Left ventricle myocardium inferior (tissue), 1 donor: ENCODE results near the gene PLS1. TPM values are rescaled to one million over a fixed set of nuclear protein-coding genes. Genes with fewer than 3 reads are reported as not detected.

Experiments used
- DNase-seq: peaks from one replicate; pipeline ENCODE4 v3.0.0-alpha.2; 2020
- H3K27ac ChIP-seq: fragments of 200-600 bp; replicated peaks from 2 replicates; pipeline ENCODE4 v1.8.0; 2021
- H3K27me3 ChIP-seq: fragments of 200-600 bp; 2 replicates; pipeline ENCODE4 v1.8.0; 2021; ENCODE audit warnings: low read depth
- H3K36me3 ChIP-seq: fragments of 200-600 bp; 2 replicates; pipeline ENCODE4 v1.8.0; 2021
- H3K4me1 ChIP-seq: fragments of 200-600 bp; 2 replicates; pipeline ENCODE4 v1.8.0; 2021
- H3K4me3 ChIP-seq: fragments of 200-600 bp; 2 replicates; pipeline ENCODE4 v1.8.0; 2021; ENCODE audit warnings: mild to moderate bottlenecking, moderate library complexity
- H3K9me3 ChIP-seq: fragments of 200-600 bp; replicated peaks from 2 replicates; pipeline ENCODE4 v1.8.0; 2021
- intact Hi-C: fragments of 100-400 bp; cut with micrococcal nuclease; formaldehyde crosslinking; loops from one replicate; pipeline ENCODE4 v1.11.0; 2022
- total RNA-seq: library from RNA; stranded (reverse); fragmentation: NEBNext Ultra II Directional; extraction: Animal tissue kit (Norgen Biotek cat#: 25700); gene quantifications from one replicate; pipeline ENCODE4 v1.2.1, GENCODE V29; 2021
- TF ChIP-seq, protein P1 (sequence below): fragments of 200-600 bp; IDR thresholded peaks from 2 replicates; pipeline ENCODE4 v1.8.0; 2021; ENCODE audit warnings: antibody characterized with exemption, mild to moderate bottlenecking, borderline replicate concordance
- donor health status: DM: no; HTN: yes; CAD: no; lungs with severe emphysema.

PLS1 gene
- total RNA-seq, 1 donor from 2014 or later = 2.6 TPM

GRCh38 chr3:142625153-142625440, 28.9 kb downstream of the PLS1 start:
- Histone ChIP-seq H3K4me1 (no peaks in the 10 kb centered on the region), H3K27me3 (no peaks in the 10 kb centered on the region), H3K4me3 (no peak overlapping the region), H3K9me3 (no peaks in the 10 kb centered on the region), H3K36me3 (no peaks in the 10 kb centered on the region), H3K27ac (no peak overlapping the region)
- intact Hi-C loops = no loop called here
- no peak for DNase-seq
- TF ChIP-seq, protein P1, sequence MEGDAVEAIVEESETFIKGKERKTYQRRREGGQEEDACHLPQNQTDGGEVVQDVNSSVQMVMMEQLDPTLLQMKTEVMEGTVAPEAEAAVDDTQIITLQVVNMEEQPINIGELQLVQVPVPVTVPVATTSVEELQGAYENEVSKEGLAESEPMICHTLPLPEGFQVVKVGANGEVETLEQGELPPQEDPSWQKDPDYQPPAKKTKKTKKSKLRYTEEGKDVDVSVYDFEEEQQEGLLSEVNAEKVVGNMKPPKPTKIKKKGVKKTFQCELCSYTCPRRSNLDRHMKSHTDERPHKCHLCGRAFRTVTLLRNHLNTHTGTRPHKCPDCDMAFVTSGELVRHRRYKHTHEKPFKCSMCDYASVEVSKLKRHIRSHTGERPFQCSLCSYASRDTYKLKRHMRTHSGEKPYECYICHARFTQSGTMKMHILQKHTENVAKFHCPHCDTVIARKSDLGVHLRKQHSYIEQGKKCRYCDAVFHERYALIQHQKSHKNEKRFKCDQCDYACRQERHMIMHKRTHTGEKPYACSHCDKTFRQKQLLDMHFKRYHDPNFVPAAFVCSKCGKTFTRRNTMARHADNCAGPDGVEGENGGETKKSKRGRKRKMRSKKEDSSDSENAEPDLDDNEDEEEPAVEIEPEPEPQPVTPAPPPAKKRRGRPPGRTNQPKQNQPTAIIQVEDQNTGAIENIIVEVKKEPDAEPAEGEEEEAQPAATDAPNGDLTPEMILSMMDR = no peak

DNA sequence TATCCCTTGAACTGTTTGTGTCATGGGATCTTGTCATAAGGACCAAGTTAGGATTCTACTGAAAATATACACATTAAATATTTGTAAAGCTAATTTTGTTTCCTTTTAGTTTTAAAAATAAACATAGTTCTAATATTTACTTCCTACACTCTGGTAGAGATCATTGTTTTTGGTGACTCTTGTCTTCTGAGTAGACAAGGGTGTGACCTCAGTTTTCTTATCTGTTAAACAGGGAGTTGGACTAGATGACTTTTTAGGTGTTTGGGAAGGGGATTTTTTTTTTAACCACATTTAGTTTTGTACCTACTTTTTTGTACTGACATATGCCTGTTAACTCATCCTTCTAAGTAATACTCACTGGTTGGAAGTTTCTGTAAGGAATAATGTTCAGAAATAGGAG, 30.8 kb downstream of the PLS1 start:
- H3K36me3 ChIP-seq = no peaks in the 10 kb centered on the region
- TF ChIP-seq, protein P1 = no peak
- H3K4me1 ChIP-seq = no peaks in the 10 kb centered on the region
- H3K27me3 ChIP-seq = no peaks in the 10 kb centered on the region
- H3K9me3 ChIP-seq = no peaks in the 10 kb centered on the region
- no peak overlapping the region for H3K27ac ChIP-seq
- DNase-seq = no peak
- H3K4me3 ChIP-seq = no peak overlapping the region
- intact Hi-C loops = no loop called here

DNA sequence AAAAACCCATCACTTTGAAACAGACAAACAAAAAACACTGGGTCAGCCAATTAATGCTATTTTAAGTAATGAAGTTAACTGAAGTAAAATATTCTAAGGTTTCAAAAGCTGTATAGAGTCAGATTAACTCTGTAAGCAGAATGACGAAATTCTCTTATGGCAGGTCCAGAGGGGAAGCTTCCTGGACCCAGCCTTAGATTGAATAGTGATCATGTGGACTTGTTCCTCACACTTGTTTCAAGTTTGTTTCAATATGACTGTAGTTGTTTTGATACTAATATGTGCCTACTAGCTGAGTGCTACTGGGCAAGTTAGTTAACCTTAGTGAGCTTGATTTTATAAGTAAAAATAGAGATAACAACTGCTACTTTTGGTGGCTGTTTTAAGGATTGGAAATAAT, 32.6 kb downstream of the PLS1 start:
- Histone ChIP-seq H3K9me3 (no peaks in the 10 kb centered on the region), H3K27ac (no peak overlapping the region), H3K27me3 (no peaks in the 10 kb centered on the region), H3K36me3 (no peaks in the 10 kb centered on the region), H3K4me1 (no peaks in the 10 kb centered on the region), H3K4me3 (no peak overlapping the region)
- TF ChIP-seq, protein P1 = no peak
- intact Hi-C loops = no loop called here
- no peak for DNase-seq

DNA sequence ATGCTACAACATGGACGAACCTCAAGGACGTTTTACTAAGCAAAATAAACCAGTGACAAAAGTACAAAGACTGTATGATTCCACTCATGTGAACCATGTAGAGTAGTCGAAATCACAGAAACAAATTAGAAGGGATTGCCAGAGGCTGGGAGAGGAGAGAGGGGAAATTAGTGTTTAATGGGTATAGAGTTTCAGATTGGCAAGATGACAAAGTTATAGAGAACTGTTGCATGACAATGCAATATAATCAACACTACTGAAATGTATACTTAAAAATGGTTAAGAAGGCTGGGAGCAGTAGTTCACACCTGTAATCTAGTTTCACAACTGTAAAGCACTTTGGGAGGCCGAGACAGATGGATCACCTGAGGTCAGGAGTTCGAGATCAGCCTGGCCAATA, 36.9 kb downstream of the PLS1 start:
- H3K4me1 ChIP-seq = no peaks in the 10 kb centered on the region
- H3K4me3 ChIP-seq = no peak overlapping the region
- H3K36me3 ChIP-seq = no peaks in the 10 kb centered on the region
- no peak for DNase-seq
- no peaks in the 10 kb centered on the region for H3K27me3 ChIP-seq
- TF ChIP-seq, protein P1 = no peak
- intact Hi-C loops = no loop called here
- H3K9me3 ChIP-seq = no peaks in the 10 kb centered on the region
- H3K27ac ChIP-seq = no peak overlapping the region

- no peaks in the 10 kb centered on the region for H3K27me3 ChIP-seq
- no peaks in the 10 kb centered on the region for H3K9me3 ChIP-seq
- no peaks in the 10 kb centered on the region for H3K4me1 ChIP-seq
- H3K27ac ChIP-seq = no peak overlapping the region
- no peaks in the 10 kb centered on the region for H3K36me3 ChIP-seq
- no peak overlapping the region for H3K4me3 ChIP-seq
- DNase-seq = no peak
- TF ChIP-seq, protein P1 = no peak
- intact Hi-C loops = no loop called here
Observed at GRCh38 chr3:142636050-142636449, 39.9 kb downstream of the PLS1 start.

DNA sequence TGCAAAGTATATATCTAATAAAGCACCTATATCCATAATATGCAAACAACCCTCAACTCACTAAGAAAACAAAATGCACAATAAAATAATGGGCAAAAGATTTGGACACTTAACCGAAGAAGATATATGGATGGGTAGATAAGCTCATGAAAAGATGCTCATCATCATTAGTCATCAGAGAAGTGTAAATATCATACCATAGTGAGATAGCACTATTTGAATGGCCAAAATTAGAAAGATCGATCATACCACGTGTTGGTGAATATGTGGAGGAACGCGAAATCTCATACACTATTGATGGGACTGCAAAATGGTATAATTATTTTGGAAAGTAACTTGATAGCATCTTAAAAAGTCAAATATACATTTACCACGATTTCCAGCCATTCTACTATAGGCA, 40.5 kb downstream of the PLS1 start:
- Histone ChIP-seq H3K4me1 (no peaks in the 10 kb centered on the region), H3K36me3 (no peaks in the 10 kb centered on the region), H3K27ac (no peak overlapping the region), H3K4me3 (no peak overlapping the region), H3K27me3 (no peaks in the 10 kb centered on the region), H3K9me3 (no peaks in the 10 kb centered on the region)
- no peak for DNase-seq
- intact Hi-C loops = no loop called here
- TF ChIP-seq, protein P1 = no peak
